ENCODE data around the gene ZNF521. TPM values are rescaled to one million over a fixed set of nuclear protein-coding genes. Genes with fewer than 3 reads are reported as not detected.

Gene ZNF521
- total RNA-seq, 2 donors from 2014 or later, result 21.4 to 26.9 TPM

- H3K4me3 ChIP-seq (ENCODE audit: low read length), result no peak overlapping the region
- Mint-ChIP-seq H3K27ac (no peak overlapping the region), H3K4me3 (no peak overlapping the region), H3K27me3 (ENCODE audit: insufficient read depth) (no peaks in the 10 kb centered on the region), H3K36me3 (ENCODE audit: low read depth) (no peaks in the 10 kb centered on the region), H3K9me3 (no peaks in the 10 kb centered on the region), H3K4me1 (peaks cover 41% of the 10 kb centered on the region)
- H3K4me1 ChIP-seq (ENCODE audit: control insufficient read depth, insufficient read depth, low read length), result peaks cover 14% of the 10 kb centered on the region
- no peak for TF ChIP-seq CTCF (conservative IDR thresholded peaks at IDR 0.05)
- WGBS, 2 experiments (ENCODE audit: insufficient coverage in 1 of 2, insufficient read length in 1 of 2), result 95 to 97% methylated on average over 5 to 6 of the region's 6 CpGs
- H3K9me3 ChIP-seq (ENCODE audit: control insufficient read depth, low read length), result no peaks in the 10 kb centered on the region
- no peak for DNase-seq
- no peak overlapping the region for H3K9ac ChIP-seq (ENCODE audit: extremely low read depth, low read length, poor library complexity, severe bottlenecking)
- no peaks in the 10 kb centered on the region for H3K36me3 ChIP-seq (ENCODE audit: control insufficient read depth, insufficient read depth, low read length)
- no peaks in the 10 kb centered on the region for H3K27me3 ChIP-seq (ENCODE audit: control insufficient read depth, insufficient read depth, low read length, poor library complexity, severe bottlenecking)
- H3K27ac ChIP-seq (ENCODE audit: low read depth, low read length), result no peak overlapping the region
Observed at GRCh38 chr18:25072205-25072604, 279.8 kb downstream of the ZNF521 start.

- H3K9ac ChIP-seq (ENCODE audit: extremely low read depth, low read length, poor library complexity, severe bottlenecking), result no peak overlapping the region
- no peak overlapping the region for H3K27ac ChIP-seq (ENCODE audit: low read depth, low read length)
- no peaks in the 10 kb centered on the region for H3K4me1 Mint-ChIP-seq
- DNase-seq, result no peak
- 96% methylated on average over 4 to 5 of the region's 5 CpGs for WGBS, 2 experiments (ENCODE audit: insufficient coverage in 1 of 2, insufficient read length in 1 of 2)
- no peaks in the 10 kb centered on the region for H3K27me3 Mint-ChIP-seq (ENCODE audit: insufficient read depth)
- H3K4me3 Mint-ChIP-seq, result no peak overlapping the region
- H3K27me3 ChIP-seq (ENCODE audit: control insufficient read depth, insufficient read depth, low read length, poor library complexity, severe bottlenecking), result no peaks in the 10 kb centered on the region
- no peak overlapping the region for H3K27ac Mint-ChIP-seq
- no peaks in the 10 kb centered on the region for H3K9me3 ChIP-seq (ENCODE audit: control insufficient read depth, low read length)
- no peaks in the 10 kb centered on the region for H3K36me3 Mint-ChIP-seq (ENCODE audit: low read depth)
- no peaks in the 10 kb centered on the region for H3K4me1 ChIP-seq (ENCODE audit: control insufficient read depth, insufficient read depth, low read length)
- no peaks in the 10 kb centered on the region for H3K9me3 Mint-ChIP-seq
- H3K36me3 ChIP-seq (ENCODE audit: control insufficient read depth, insufficient read depth, low read length), result no peaks in the 10 kb centered on the region
- TF ChIP-seq CTCF (conservative IDR thresholded peaks at IDR 0.05), result no peak
- H3K4me3 ChIP-seq (ENCODE audit: low read length), result no peak overlapping the region
Observed at GRCh38 chr18:25067275-25068025, 284.5 kb downstream of the ZNF521 start.

- H3K36me3 ChIP-seq (ENCODE audit: control insufficient read depth, insufficient read depth, low read length), result no peaks in the 10 kb centered on the region
- TF ChIP-seq CTCF (conservative IDR thresholded peaks at IDR 0.05), result no peak
- no peak overlapping the region for H3K4me3 ChIP-seq (ENCODE audit: low read length)
- no peaks in the 10 kb centered on the region for H3K9me3 ChIP-seq (ENCODE audit: control insufficient read depth, low read length)
- no peak for DNase-seq
- Mint-ChIP-seq H3K27ac (no peak overlapping the region), H3K4me3 (no peak overlapping the region), H3K4me1 (peaks cover 4% of the 10 kb centered on the region), H3K9me3 (no peaks in the 10 kb centered on the region), H3K27me3 (ENCODE audit: insufficient read depth) (no peaks in the 10 kb centered on the region), H3K36me3 (ENCODE audit: low read depth) (no peaks in the 10 kb centered on the region)
- H3K27ac ChIP-seq (ENCODE audit: low read depth, low read length), result no peak overlapping the region
- no peaks in the 10 kb centered on the region for H3K27me3 ChIP-seq (ENCODE audit: control insufficient read depth, insufficient read depth, low read length, poor library complexity, severe bottlenecking)
- no peaks in the 10 kb centered on the region for H3K4me1 ChIP-seq (ENCODE audit: control insufficient read depth, insufficient read depth, low read length)
- 81 to 94% methylated on average over 2 to 3 of the region's 3 CpGs for WGBS, 2 experiments (ENCODE audit: insufficient coverage in 1 of 2, insufficient read length in 1 of 2)
- H3K9ac ChIP-seq (ENCODE audit: extremely low read depth, low read length, poor library complexity, severe bottlenecking), result no peak overlapping the region
Observed at GRCh38 chr18:25066516-25066915, 285.4 kb downstream of the ZNF521 start.
